Measurements from ENCODE around the gene RASAL2.

- TF ChIP-seq CTCF (IDR thresholded peaks at IDR 0.05) (no peak), POLR2A (IDR thresholded peaks at IDR 0.05) (no peak)
Observed at GRCh38 chr1:178109348-178110143, 15.6 kb downstream of the RASAL2 start.

All from thyroid gland (tissue), 4 donors.